K562 (cell line): Measurements from ENCODE around the gene ACYP2.

Source experiments
- CBX1 ChIP-seq: sonication (generic); IDR thresholded peaks from 2 replicates; pipeline ENCODE4 v1.6.1; 2016; ENCODE audit warnings: antibody characterized with exemption, low read depth, mild to moderate bottlenecking
- HNRNPK ChIP-seq: fragments of 200-400 bp; formaldehyde crosslinking; IDR thresholded peaks from one replicate; pipeline ENCODE4 v1.6.1; 2018; ENCODE audit warnings: mild to moderate bottlenecking, low read depth, low read length; ENCODE audit not compliant: poor library complexity, severe bottlenecking
- ZFPM2 ChIP-seq: fragments of 250-450 bp; sonication (Bioruptor Pico); IDR thresholded peaks from 2 replicates; pipeline ENCODE4 v1.5.1; 2022; ENCODE audit warnings: mild to moderate bottlenecking
- ZNF217 ChIP-seq: sonication (generic); formaldehyde crosslinking; IDR thresholded peaks from 2 replicates; pipeline ENCODE4 v1.8.0; 2022; ENCODE audit warnings: mild to moderate bottlenecking, missing genetic modification reagents
- ZNF551 ChIP-seq: fragments of 250-450 bp; sonication (Bioruptor Pico); IDR thresholded peaks from 2 replicates; pipeline ENCODE4 v1.5.0; 2021; ENCODE audit warnings: mild to moderate bottlenecking, moderate library complexity
- TF ChIP-seq, protein P1 (sequence below), 3 experiments: IDR thresholded peaks in 2 of 3; conservative IDR thresholded peaks in 1 of 3; 2 replicates each; pipeline ENCODE4 v1.5.1; 2011 to 2012; ENCODE audit warnings: low read length in 3 of 3, mild to moderate bottlenecking in 3 of 3, control low read depth in 2 of 3, improper control_type of control experiment in 1 of 3, inconsistent platforms in 1 of 3, low read depth in 1 of 3, mixed read lengths in 1 of 3, moderate library complexity in 1 of 3; ENCODE audit not compliant: insufficient read depth in 2 of 3

- no peak for TF ChIP-seq HNRNPK
- no peak for TF ChIP-seq ZFPM2
- no peak for TF ChIP-seq CBX1
- no peak for TF ChIP-seq ZNF551 (CRISPR knock-in tag)
- no peak for TF ChIP-seq ZNF217 (CRISPR knock-in tag)
- TF ChIP-seq, protein P1, sequence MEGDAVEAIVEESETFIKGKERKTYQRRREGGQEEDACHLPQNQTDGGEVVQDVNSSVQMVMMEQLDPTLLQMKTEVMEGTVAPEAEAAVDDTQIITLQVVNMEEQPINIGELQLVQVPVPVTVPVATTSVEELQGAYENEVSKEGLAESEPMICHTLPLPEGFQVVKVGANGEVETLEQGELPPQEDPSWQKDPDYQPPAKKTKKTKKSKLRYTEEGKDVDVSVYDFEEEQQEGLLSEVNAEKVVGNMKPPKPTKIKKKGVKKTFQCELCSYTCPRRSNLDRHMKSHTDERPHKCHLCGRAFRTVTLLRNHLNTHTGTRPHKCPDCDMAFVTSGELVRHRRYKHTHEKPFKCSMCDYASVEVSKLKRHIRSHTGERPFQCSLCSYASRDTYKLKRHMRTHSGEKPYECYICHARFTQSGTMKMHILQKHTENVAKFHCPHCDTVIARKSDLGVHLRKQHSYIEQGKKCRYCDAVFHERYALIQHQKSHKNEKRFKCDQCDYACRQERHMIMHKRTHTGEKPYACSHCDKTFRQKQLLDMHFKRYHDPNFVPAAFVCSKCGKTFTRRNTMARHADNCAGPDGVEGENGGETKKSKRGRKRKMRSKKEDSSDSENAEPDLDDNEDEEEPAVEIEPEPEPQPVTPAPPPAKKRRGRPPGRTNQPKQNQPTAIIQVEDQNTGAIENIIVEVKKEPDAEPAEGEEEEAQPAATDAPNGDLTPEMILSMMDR (IDR thresholded peaks at IDR 0.05 in 2 of 3, conservative IDR thresholded peaks at IDR 0.05 in 1 of 3; ENCODE audit: insufficient read depth in 2 of 3, low read depth in 1 of 3, low read length in 3 of 3), result no peak
Measured at GRCh38 chr2:54149638-54150441, 34.4 kb downstream of the ACYP2 start.
